OCI-LY1 (cell line): ENCODE results near the gene MAP3K4.

Experiments
- H2AFZ ChIP-seq: fragments of 200-600 bp; sonication (generic), shearing (Covaris generic); 2 replicates; pipeline ENCODE4 v1.6.0; 2014; ENCODE audit warnings: antibody characterized with exemption, mild to moderate bottlenecking, low read length
- H3F3A ChIP-seq: fragments of 200-600 bp; sonication (generic), shearing (Covaris generic); 2 replicates; pipeline ENCODE4 v1.6.0; 2014; ENCODE audit warnings: mild to moderate bottlenecking, antibody characterized with exemption, low read length, moderate library complexity; ENCODE audit not compliant: insufficient read depth
- H3K27ac ChIP-seq: fragments of 200-600 bp; sonication (generic); 2 replicates; pipeline ENCODE4 v1.5.1; 2014; ENCODE audit warnings: low read length, mixed run types, mild to moderate bottlenecking, low read depth; ENCODE audit not compliant: poor library complexity, severe bottlenecking
- H3K27me3 ChIP-seq: fragments of 200-600 bp; sonication (generic); 2 replicates; pipeline ENCODE4 v1.6.0; 2014; ENCODE audit warnings: antibody characterized with exemption, mild to moderate bottlenecking, low read length, moderate library complexity; ENCODE audit not compliant: insufficient read depth
- H3K36me3 ChIP-seq: fragments of 200-600 bp; sonication (generic); 2 replicates; pipeline ENCODE4 v1.6.1; 2014; ENCODE audit warnings: mild to moderate bottlenecking, antibody characterized with exemption, low read length, moderate library complexity, mixed read lengths; ENCODE audit not compliant: insufficient read depth
- H3K4me1 ChIP-seq: fragments of 200-600 bp; sonication (generic); 2 replicates; pipeline ENCODE4 v1.5.1; 2014; ENCODE audit warnings: mild to moderate bottlenecking, low read length, moderate library complexity; ENCODE audit not compliant: insufficient read depth, severe bottlenecking
- H3K4me2 ChIP-seq: fragments of 200-600 bp; sonication (generic), shearing (Covaris generic); 2 replicates; pipeline ENCODE4 v1.6.1; 2014; ENCODE audit warnings: low read length
- H3K4me3 ChIP-seq: fragments of 200-600 bp; sonication (generic); 2 replicates; pipeline ENCODE4 v1.5.1; 2014; ENCODE audit warnings: low read length, low read depth, mild to moderate bottlenecking, mixed read lengths; ENCODE audit not compliant: poor library complexity, severe bottlenecking
- H3K79me2 ChIP-seq: fragments of 200-600 bp; shearing (Covaris generic); 2 replicates; pipeline ENCODE4 v1.6.1; 2016; ENCODE audit warnings: mixed run types, low read length, mixed read lengths; ENCODE audit not compliant: insufficient read depth
- H3K9ac ChIP-seq: fragments of 200-600 bp; sonication (generic), shearing (Covaris generic); 2 replicates; pipeline ENCODE4 v1.6.1; 2014; ENCODE audit warnings: mild to moderate bottlenecking, low read length, mixed read lengths
- H3K9me2 ChIP-seq: fragments of 200-600 bp; sonication (generic), shearing (Covaris generic); 2 replicates; pipeline ENCODE4 v1.6.1; 2014; ENCODE audit warnings: low read depth, mild to moderate bottlenecking, low read length, mixed read lengths
- H3K9me3 ChIP-seq: fragments of 200-600 bp; shearing (Covaris generic); 2 replicates; pipeline ENCODE4 v1.6.1; 2014; ENCODE audit warnings: low read length, mixed read lengths
- H4K20me1 ChIP-seq: fragments of 200-600 bp; sonication (generic), shearing (Covaris generic); 2 replicates; pipeline ENCODE4 v1.6.0; 2016; ENCODE audit warnings: mild to moderate bottlenecking, low read length; ENCODE audit not compliant: insufficient read depth
- EZH2 ChIP-seq: fragments of 200-600 bp; sonication (generic), shearing (Covaris generic); IDR thresholded peaks from 2 replicates; pipeline ENCODE4 v1.8.0; 2017; ENCODE audit warnings: borderline replicate concordance, mixed run types, mild to moderate bottlenecking, antibody characterized with exemption, low read length, moderate library complexity, mixed read lengths
- TF ChIP-seq, protein P1 (sequence below): fragments of 200-600 bp; sonication (generic), shearing (Covaris generic); IDR thresholded peaks from 2 replicates; pipeline ENCODE4 v1.5.1; 2017; ENCODE audit warnings: mild to moderate bottlenecking, antibody characterized with exemption, low read length, moderate library complexity, mixed read lengths

Gene MAP3K4

DNA sequence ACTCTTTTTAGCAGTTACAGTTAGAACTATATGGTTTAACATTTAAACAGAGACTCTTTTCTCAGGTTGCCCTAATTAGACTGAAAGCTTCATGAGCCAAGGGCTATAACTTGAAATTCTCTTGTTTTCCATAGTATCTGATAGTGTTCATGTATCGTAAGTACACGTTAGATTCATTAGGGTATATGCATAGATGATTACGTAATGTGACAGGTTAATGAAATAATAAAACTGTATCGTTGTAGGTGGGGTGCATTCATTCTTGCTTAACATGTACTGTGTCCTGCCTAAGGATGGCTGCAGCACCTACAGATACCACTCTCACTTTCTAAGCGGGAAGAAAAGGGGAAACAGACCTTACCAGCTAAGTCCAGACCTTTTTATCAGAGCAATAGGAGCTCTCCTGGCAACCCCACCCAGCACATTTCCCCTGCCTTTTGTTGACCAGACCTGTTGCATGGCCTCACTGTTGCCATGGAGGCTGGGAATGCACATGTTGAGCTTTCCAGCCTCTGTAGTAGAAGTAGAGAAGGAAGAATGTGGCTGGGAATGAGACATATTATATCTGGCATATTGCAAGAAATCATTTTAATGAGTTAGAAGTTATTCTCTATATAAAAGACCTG is 83.0 kb downstream of the MAP3K4 start:
- no peak overlapping the region for H3K9ac ChIP-seq
- H3K36me3 ChIP-seq: peaks cover 11% of the 10 kb centered on the region; the same call in 1 of the 2 replicates
- TF ChIP-seq EZH2: no peak
- TF ChIP-seq, protein P1, sequence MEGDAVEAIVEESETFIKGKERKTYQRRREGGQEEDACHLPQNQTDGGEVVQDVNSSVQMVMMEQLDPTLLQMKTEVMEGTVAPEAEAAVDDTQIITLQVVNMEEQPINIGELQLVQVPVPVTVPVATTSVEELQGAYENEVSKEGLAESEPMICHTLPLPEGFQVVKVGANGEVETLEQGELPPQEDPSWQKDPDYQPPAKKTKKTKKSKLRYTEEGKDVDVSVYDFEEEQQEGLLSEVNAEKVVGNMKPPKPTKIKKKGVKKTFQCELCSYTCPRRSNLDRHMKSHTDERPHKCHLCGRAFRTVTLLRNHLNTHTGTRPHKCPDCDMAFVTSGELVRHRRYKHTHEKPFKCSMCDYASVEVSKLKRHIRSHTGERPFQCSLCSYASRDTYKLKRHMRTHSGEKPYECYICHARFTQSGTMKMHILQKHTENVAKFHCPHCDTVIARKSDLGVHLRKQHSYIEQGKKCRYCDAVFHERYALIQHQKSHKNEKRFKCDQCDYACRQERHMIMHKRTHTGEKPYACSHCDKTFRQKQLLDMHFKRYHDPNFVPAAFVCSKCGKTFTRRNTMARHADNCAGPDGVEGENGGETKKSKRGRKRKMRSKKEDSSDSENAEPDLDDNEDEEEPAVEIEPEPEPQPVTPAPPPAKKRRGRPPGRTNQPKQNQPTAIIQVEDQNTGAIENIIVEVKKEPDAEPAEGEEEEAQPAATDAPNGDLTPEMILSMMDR: no peak
- no peaks in the 10 kb centered on the region for H3K4me1 ChIP-seq
- no peaks in the 10 kb centered on the region for H3K79me2 ChIP-seq
- H3K27ac ChIP-seq: no peak overlapping the region
- no peaks in the 10 kb centered on the region for H4K20me1 ChIP-seq
- no peaks in the 10 kb centered on the region for H3K9me3 ChIP-seq
- no peak overlapping the region for H3K4me2 ChIP-seq
- no peak overlapping the region for H2AFZ ChIP-seq
- no peaks in the 10 kb centered on the region for H3F3A ChIP-seq
- H3K9me2 ChIP-seq: no peaks in the 10 kb centered on the region
- H3K4me3 ChIP-seq: no peak overlapping the region
- H3K27me3 ChIP-seq: no peaks in the 10 kb centered on the region

DNA sequence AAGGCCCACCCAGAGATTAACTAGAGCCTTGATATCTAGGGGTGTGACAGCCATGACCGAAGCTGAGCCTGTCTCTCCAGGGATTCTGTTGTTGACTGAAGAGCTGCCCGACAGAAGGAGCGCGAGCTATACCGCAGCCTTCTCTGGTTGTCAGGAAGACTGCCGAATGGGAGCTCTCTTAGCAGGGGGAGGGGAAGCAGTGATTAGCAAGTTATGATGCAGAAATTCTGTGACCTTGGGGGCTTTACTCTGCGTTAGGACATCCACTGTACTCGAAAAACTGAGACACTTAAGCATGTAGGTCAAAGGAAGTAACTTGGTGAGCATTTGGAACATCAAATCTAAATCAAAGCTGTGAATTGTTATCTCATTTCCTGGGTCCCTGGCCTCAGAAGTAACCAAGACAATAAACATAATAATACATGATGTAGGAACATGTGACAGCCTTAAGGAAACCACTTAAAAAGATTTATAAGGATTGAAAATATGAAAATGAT is 84.7 kb downstream of the MAP3K4 start:
- no peak overlapping the region for H2AFZ ChIP-seq
- no peaks in the 10 kb centered on the region for H3F3A ChIP-seq
- no peak overlapping the region for H3K4me2 ChIP-seq
- no peaks in the 10 kb centered on the region for H4K20me1 ChIP-seq
- H3K27me3 ChIP-seq: no peaks in the 10 kb centered on the region
- no peak for TF ChIP-seq EZH2
- TF ChIP-seq, protein P1: no peak
- H3K9ac ChIP-seq: no peak overlapping the region
- H3K4me1 ChIP-seq: no peaks in the 10 kb centered on the region
- peaks cover 11% of the 10 kb centered on the region; the same call in 1 of the 2 replicates for H3K36me3 ChIP-seq
- H3K9me3 ChIP-seq: no peaks in the 10 kb centered on the region
- H3K4me3 ChIP-seq: no peak overlapping the region
- no peaks in the 10 kb centered on the region for H3K79me2 ChIP-seq
- H3K9me2 ChIP-seq: no peaks in the 10 kb centered on the region
- no peak overlapping the region for H3K27ac ChIP-seq

DNA sequence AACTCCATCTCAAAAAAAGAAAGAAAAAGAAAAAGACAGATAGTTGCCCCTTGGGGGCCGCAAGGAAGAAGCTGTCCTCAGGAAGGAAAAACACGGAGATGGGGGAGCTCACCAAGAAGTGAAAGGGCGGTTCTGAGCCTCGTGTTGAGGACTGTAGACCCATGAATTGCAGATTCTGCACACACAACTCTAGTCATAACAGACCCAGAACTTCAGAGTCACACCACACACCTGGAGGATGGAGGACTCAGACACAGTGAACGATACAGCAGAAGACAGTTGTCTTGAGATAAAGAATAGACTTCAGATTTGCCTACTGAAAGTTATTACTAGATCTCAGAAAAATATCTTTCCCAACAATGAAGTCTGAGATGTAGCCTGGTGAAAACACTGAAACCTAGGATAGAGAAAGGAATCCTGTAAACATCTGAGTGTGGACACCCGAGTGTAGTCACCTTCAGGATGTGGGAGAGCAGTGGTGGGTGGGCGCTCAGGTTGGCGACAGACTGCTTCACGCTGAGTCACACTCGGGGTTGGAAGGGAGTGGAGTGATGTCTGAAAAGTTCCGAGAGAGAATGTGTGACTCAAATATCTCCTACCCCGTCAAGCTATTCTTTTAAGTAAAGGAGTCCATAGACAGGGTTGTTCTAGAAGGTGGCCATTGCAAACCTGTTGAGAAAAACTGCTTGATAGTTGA is 88.1 kb downstream of the MAP3K4 start:
- Histone ChIP-seq H3K9ac (no peak overlapping the region), H3K4me3 (no peak overlapping the region), H3K9me3 (no peaks in the 10 kb centered on the region), H3K79me2 (no peaks in the 10 kb centered on the region), H3K4me2 (no peak overlapping the region), H3K27me3 (no peaks in the 10 kb centered on the region), H3K9me2 (no peaks in the 10 kb centered on the region), H2AFZ (no peak overlapping the region), H3K4me1 (peaks cover 5% of the 10 kb centered on the region), H3K36me3 (peaks cover 5% of the 10 kb centered on the region; the same call in 1 of the 2 replicates), H4K20me1 (no peaks in the 10 kb centered on the region), H3F3A (no peaks in the 10 kb centered on the region), H3K27ac (no peak overlapping the region)
- TF ChIP-seq, protein P1: no peak
- TF ChIP-seq EZH2: no peak
